Lung (tissue), 12 donors: ENCODE measurements around the gene ZC3HAV1. TPM values are rescaled to one million over a fixed set of nuclear protein-coding genes. Genes with fewer than 3 reads are reported as not detected.
"Not testable (repeated sequence)": the region's sequence is repeated elsewhere in the genome, so short reads cannot be mapped to it uniquely, and the experiment has no call there.

Experiments used
- ATAC-seq: fragments of 200-7000 bp; cut with Tn5 transposase; one replicate; pipeline ENCODE4 v1.9.1; 2020; ENCODE audit warnings: moderate number of reproducible peaks; ENCODE audit not compliant: insufficient read depth, low FRiP score
- DNase-seq, 3 donors: peaks; one replicate each; pipeline ENCODE4 v3.0.0-alpha.2; 2013 to 2017
- H3K27ac ChIP-seq, 2 donors: one replicate each; pipeline ENCODE4 v1.5.1; 2013; ENCODE audit warnings: mild to moderate bottlenecking in 2 of 2, moderate library complexity in 2 of 2, control low read depth in 1 of 2, inconsistent platforms in 1 of 2, low read depth in 1 of 2, low read length in 1 of 2
- H3K27me3 ChIP-seq, 3 donors: one replicate each; pipeline ENCODE4 v1.5.1; 2013; ENCODE audit warnings: low read length in 2 of 3; ENCODE audit not compliant: control insufficient read depth in 3 of 3, insufficient read depth in 3 of 3
- H3K36me3 ChIP-seq, 4 donors: one replicate each; pipeline ENCODE4 v1.5.1; 2013; ENCODE audit warnings: low read length in 4 of 4, mild to moderate bottlenecking in 1 of 4, moderate library complexity in 1 of 4; ENCODE audit not compliant: control insufficient read depth in 4 of 4, insufficient read depth in 4 of 4
- H3K4me1 ChIP-seq, 5 donors: one replicate each; pipeline ENCODE4 v1.5.1; 2013; ENCODE audit warnings: low read length in 5 of 5, mild to moderate bottlenecking in 2 of 5, moderate library complexity in 1 of 5; ENCODE audit not compliant: control insufficient read depth in 5 of 5, insufficient read depth in 5 of 5
- H3K4me3 ChIP-seq: one replicate; pipeline ENCODE4 v1.5.1; 2013; ENCODE audit warnings: mild to moderate bottlenecking, control low read depth, moderate library complexity
- H3K9ac ChIP-seq, 2 donors: one replicate each; pipeline ENCODE4 v1.5.1; 2013; ENCODE audit warnings: low read length in 2 of 2, control low read depth in 1 of 2; ENCODE audit not compliant: insufficient read depth in 1 of 2
- H3K9me3 ChIP-seq, 4 donors: one replicate each; pipeline ENCODE4 v1.5.1; 2013; ENCODE audit warnings: low read length in 3 of 4, mild to moderate bottlenecking in 1 of 4, moderate library complexity in 1 of 4; ENCODE audit not compliant: control insufficient read depth in 4 of 4, insufficient read depth in 3 of 4
- whole genome bisulfite sequencing, 2 donors: extraction: QIAGEN DNeasy Blood & Tissue Kit; methylation state at CpG; one replicate each; pipeline ENCODE4 v1.1.7; 2013; 5-methylcytosine and 5-hydroxymethylcytosine counted together
- polyA plus RNA-seq, 2 donors: library from polyadenylated mRNA; stranded (reverse); fragments of 200-250 nt; gene quantifications; one replicate each; pipeline ENCODE4 v1.2.1, GENCODE V29; 2013
- total RNA-seq, 2 donors: library from RNA; depleted of rRNA in 1 of 2; stranded (reverse); fragments of >200 nt in 1 of 2; gene quantifications; one replicate each; pipeline ENCODE4 v1.2.1, GENCODE V29; 2014 to 2021
- TF ChIP-seq, protein P1 (sequence below): IDR thresholded peaks from 2 replicates; pipeline ENCODE4 v1.5.1; 2012; ENCODE audit warnings: mild to moderate bottlenecking; ENCODE audit errors: control extremely low read depth, extremely low read depth
- donor health status: control.
- donor health status: control.
- donor health status: Bipolar disorder and iron deficiency.
- donor health status: healthy.
- donor health status: DM: yes; HTN: yes; CAD: no.

The ZC3HAV1 gene
- total and polyA plus RNA-seq, 4 donors, result 8.2 to 43.4 (median 24.5) TPM

DNA sequence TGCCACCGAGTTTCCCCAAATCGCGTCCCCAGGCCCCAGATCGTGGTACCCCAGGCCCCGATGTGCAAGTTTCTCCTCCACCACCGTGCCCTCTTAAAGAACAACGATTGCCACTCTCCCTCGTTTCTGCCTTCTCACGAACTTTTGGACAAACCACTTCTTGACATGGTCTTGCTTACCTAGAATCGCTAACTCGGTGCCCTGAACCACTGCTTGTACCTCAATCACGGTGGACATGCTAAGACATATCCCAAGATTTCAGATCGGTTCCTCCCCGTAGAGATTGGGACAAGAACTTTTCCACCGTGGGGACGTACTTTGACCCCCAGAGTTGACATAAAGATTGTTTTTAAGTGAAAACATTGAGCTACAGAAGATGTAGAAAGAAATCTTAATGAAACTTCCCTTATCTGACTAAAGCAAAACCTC lies 477 bp upstream of the ZC3HAV1 start:
- TF ChIP-seq, protein P1, sequence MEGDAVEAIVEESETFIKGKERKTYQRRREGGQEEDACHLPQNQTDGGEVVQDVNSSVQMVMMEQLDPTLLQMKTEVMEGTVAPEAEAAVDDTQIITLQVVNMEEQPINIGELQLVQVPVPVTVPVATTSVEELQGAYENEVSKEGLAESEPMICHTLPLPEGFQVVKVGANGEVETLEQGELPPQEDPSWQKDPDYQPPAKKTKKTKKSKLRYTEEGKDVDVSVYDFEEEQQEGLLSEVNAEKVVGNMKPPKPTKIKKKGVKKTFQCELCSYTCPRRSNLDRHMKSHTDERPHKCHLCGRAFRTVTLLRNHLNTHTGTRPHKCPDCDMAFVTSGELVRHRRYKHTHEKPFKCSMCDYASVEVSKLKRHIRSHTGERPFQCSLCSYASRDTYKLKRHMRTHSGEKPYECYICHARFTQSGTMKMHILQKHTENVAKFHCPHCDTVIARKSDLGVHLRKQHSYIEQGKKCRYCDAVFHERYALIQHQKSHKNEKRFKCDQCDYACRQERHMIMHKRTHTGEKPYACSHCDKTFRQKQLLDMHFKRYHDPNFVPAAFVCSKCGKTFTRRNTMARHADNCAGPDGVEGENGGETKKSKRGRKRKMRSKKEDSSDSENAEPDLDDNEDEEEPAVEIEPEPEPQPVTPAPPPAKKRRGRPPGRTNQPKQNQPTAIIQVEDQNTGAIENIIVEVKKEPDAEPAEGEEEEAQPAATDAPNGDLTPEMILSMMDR, result no peak
- no peak for ATAC-seq

DNA sequence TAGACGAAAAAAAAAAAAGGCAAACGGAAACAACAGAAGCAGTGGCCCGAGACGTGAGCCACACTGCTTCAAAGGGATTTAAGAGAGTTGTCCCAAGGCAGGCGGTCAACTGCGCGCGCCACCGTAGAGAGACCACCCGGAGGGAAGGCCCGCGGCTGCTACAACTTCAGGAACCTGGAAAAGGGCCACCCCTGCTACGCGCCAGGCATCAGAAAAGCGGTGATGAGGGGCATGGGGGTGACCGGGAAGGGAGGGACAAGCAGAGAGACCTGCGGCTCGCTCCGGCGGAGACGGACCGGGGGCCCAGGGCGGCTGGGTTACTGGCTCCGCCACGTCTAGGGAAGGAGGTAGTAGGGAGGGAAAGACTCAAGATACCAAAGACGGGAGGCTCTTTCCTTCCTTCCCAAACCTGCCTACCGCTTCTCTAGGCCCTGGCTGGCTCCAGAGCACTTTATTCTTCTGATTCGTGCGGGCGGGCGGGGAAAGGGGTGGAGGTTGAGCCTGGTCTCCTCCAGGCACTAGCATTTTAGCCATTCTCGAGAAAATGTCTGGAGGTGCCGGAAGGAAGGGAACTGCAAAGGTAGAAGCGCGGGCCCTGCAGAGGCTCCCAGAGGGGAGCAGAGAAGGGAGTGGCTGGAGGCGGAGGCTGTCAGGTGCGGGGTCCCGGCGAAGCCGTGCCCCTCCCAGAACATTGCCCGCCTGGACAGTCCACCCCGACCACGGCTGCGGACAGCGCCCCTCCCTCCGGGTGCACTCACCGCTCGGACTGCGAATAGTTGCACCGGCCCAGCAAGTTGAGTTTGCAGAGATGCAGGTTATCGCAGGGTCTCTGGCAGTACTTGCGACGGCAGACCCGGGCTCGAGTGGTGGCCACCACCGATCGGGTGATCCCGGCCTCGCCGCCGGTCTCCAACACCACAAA lies 993 bp downstream of the ZC3HAV1 start:
- H3K9me3 ChIP-seq, result no peaks in the 10 kb centered on the region
- H3K36me3 ChIP-seq, result no peaks in the 10 kb centered on the region
- DNase-seq (peak; percentile 40 to 48 (median 40)), ATAC-seq (peak; percentile 20)
- peak overlapping the region; percentile 70 for H3K4me3 ChIP-seq
- TF ChIP-seq, protein P1, result no peak
- H3K27ac ChIP-seq, result peak overlapping the region; percentile 77 to 99
- peaks cover 0 to 9% (median 0%) of the 10 kb centered on the region in 5 donors for H3K4me1 ChIP-seq
- WGBS, 2 donors, result 0 to 1% methylated on average over 58 to 61 of the region's 61 CpGs
- H3K9ac ChIP-seq, result peak overlapping the region; percentile 41 to 82
- H3K27me3 ChIP-seq, result no peaks in the 10 kb centered on the region

More for the DNA sequence above, 477 bp upstream of the ZC3HAV1 start:
- peaks cover 0 to 9% (median 0%) of the 10 kb centered on the region in 5 donors for H3K4me1 ChIP-seq
- 6 to 16% methylated on average over 16 of the region's 16 CpGs for WGBS, 2 donors
- peak overlapping the region; percentile 77 to 99 for H3K27ac ChIP-seq
- peak overlapping the region; percentile 41 to 82 for H3K9ac ChIP-seq
- no peaks in the 10 kb centered on the region for H3K27me3 ChIP-seq
- no peak for DNase-seq
- no peaks in the 10 kb centered on the region for H3K36me3 ChIP-seq
- peak overlapping the region; percentile 70 for H3K4me3 ChIP-seq
- H3K9me3 ChIP-seq, result no peaks in the 10 kb centered on the region

DNA sequence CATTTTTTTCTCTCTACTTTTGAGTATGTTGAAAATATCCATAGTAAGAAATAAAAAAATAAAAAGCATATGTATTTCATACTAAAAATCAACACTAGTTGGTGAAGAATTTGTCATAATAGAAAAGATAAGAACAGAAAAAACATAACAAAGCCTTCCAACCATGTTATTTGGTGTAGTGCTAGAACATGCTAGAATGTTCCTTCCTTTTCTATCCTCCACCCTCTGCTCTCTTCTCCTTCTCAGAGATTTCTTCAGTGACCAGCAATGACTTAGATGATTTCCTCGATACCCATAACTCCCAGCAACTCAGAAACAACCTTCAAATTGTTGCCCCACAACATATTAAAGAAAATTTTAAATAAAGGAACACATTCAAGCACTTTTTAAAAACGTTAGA lies 2.6 kb downstream of the ZC3HAV1 start:
- no peaks in the 10 kb centered on the region for H3K27me3 ChIP-seq
- H3K9ac ChIP-seq, result no peak overlapping the region
- ATAC-seq (no peak), DNase-seq (no peak)
- no peaks in the 10 kb centered on the region for H3K9me3 ChIP-seq
- WGBS, 2 donors, result 13 to 21% methylated on average over 2 of the region's 2 CpGs
- TF ChIP-seq, protein P1, result no peak
- no peak overlapping the region for H3K4me3 ChIP-seq
- no peaks in the 10 kb centered on the region for H3K36me3 ChIP-seq
- H3K27ac ChIP-seq, result no peak overlapping the region
- peaks cover 0 to 9% (median 2%) of the 10 kb centered on the region in 5 donors for H3K4me1 ChIP-seq

DNA sequence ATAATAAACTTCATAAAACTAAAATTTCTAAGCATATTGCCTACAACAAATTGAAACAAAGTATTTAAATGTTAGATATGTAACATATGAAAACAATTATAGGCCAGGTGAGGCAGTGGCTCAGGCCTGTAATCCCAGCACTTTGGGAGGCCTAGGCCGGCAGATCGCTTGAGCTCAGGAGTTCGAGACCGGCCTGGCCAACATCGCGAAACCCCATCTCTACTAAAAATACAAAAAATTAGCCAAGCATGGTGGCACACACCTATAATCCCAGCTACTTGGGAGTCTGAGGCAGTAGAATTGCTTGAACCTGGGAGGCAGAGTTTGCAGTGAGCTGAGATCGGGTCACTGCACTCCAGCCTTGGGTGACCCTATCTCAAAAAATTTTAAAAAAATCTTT lies 3.3 kb downstream of the ZC3HAV1 start:
- H3K9me3 ChIP-seq, H3K4me3 ChIP-seq, H3K27me3 ChIP-seq, H3K9ac ChIP-seq, H3K4me1 ChIP-seq, H3K36me3 ChIP-seq, DNase-seq, ATAC-seq: not testable (repeated sequence)
- peak overlapping the region; percentile 11 to 70 for H3K27ac ChIP-seq
- WGBS, 2 donors, result 33 to 72% methylated on average over 7 of the region's 7 CpGs
